ENCODE measurements around the gene THSD8. TPM values are rescaled to one million over a fixed set of nuclear protein-coding genes. Genes with fewer than 3 reads are reported as not detected.

THSD8 gene
- total and polyA plus RNA-seq, 2 donors (not counting 1 experiment from before 2014, with no cell fraction given), result not detected

- Histone ChIP-seq H3K36me3 (replicated peaks in 1 of 2; ENCODE audit: control extremely low read depth in 1 of 2, control insufficient read depth in 1 of 2, extremely low read depth in 1 of 2, insufficient read depth in 2 of 2, low read length in 1 of 2) (no peaks in the 10 kb centered on the region), H3K4me2 (replicated peaks; ENCODE audit: low read depth, low read length, poor library complexity, severe bottlenecking) (no peak overlapping the region), H3K4me1 (ENCODE audit: control insufficient read depth in 2 of 2, insufficient read depth in 2 of 2, low read length in 2 of 2) (peaks cover 9 to 13% of the 10 kb centered on the region in 2 donors), H2AFZ (ENCODE audit: insufficient read depth, low read depth, low read length, poor library complexity, severe bottlenecking) (no peak overlapping the region), H3K9me3 (ENCODE audit: control extremely low read depth in 1 of 3, control insufficient read depth in 2 of 3, insufficient read depth in 1 of 3, low read length in 2 of 3) (no peaks in the 10 kb centered on the region), H3K9ac (ENCODE audit: low read length) (no peak overlapping the region), H3K27ac (ENCODE audit: low read length in 2 of 2) (no peak overlapping the region), H4K20me1 (ENCODE audit: control insufficient read depth, insufficient read depth, low read length, poor library complexity, severe bottlenecking) (no peaks in the 10 kb centered on the region), H3K27me3 (replicated peaks in 1 of 4; ENCODE audit: control extremely low read depth in 1 of 4, control insufficient read depth in 3 of 4, insufficient read depth in 4 of 4, low read length in 3 of 4) (peaks cover 0 to 32% (median 5%) of the 10 kb centered on the region in 4 experiments), H3K4me3 (ENCODE audit: control extremely low read depth in 1 of 5, extremely low read depth in 1 of 5, insufficient read depth in 1 of 5, low read depth in 2 of 5, low read length in 4 of 5) (no peak overlapping the region), H3K79me2 (ENCODE audit: control insufficient read depth, insufficient read depth, low read length) (no peaks in the 10 kb centered on the region)
- intact Hi-C loops (cut with micrococcal nuclease), result no loop called here
- no peak for ATAC-seq (ENCODE audit: low read depth)
- no peaks in the 10 kb centered on the region for H3K9me3 Mint-ChIP-seq (ENCODE audit: insufficient read depth)
- peaks cover 38% of the 10 kb centered on the region for H3K27me3 Mint-ChIP-seq
- no peak overlapping the region for H3K27ac Mint-ChIP-seq
- POLR2A ChIA-PET, result interaction anchor here (0.6 kb wide), 1 partner anchor 40 kb away, joined by 4 read pairs; no protein-coding TSS in a partner anchor
- CTCF ChIA-PET, result interaction anchor here (0.6 to 21.3 kb wide), 5 partner anchors 10 to 94 kb away, joined by 3 to 353 read pairs (median 4); partner anchors contain the start of gene TRIR
- TF ChIP-seq EZH2 (IDR thresholded peaks at IDR 0.05; ENCODE audit: borderline replicate concordance, insufficient read depth, low read depth, low read length, poor library complexity, severe bottlenecking), result no peak
- TF ChIP-seq CTCF (IDR thresholded peaks at IDR 0.05), result no peak
- H3K4me3 Mint-ChIP-seq, result no peak overlapping the region
- WGBS (ENCODE audit: insufficient coverage), result 67% methylated on average over 41 of the region's 50 CpGs
- no peak for DNase-seq
- peaks cover 10% of the 10 kb centered on the region for H3K4me1 Mint-ChIP-seq
Measured at GRCh38 chr19:12754465-12755196, 47.2 kb upstream of the THSD8 start.
